Duodenal mucosa (tissue), 2 donors: Measurements from ENCODE around the gene VSTM2L.

Experiments used
- H3K27ac ChIP-seq: one replicate; pipeline ENCODE4 v1.7.0; 2013; ENCODE audit warnings: low read depth, low read length
- H3K27me3 ChIP-seq, 2 donors: one replicate each; pipeline ENCODE4 v1.7.0; 2013; ENCODE audit warnings: low read length in 2 of 2, control low read depth in 1 of 2; ENCODE audit not compliant: insufficient read depth in 2 of 2, control insufficient read depth in 1 of 2
- H3K36me3 ChIP-seq, 2 donors: one replicate each; pipeline ENCODE4 v1.7.0; 2013; ENCODE audit warnings: low read length in 2 of 2, control low read depth in 1 of 2; ENCODE audit not compliant: insufficient read depth in 2 of 2, control insufficient read depth in 1 of 2
- H3K4me1 ChIP-seq, 2 donors: one replicate each; pipeline ENCODE4 v1.7.0; 2013; ENCODE audit warnings: low read length in 2 of 2, control low read depth in 1 of 2; ENCODE audit not compliant: insufficient read depth in 2 of 2, control insufficient read depth in 1 of 2
- H3K4me3 ChIP-seq, 2 donors: one replicate each; pipeline ENCODE4 v1.7.0; 2013; ENCODE audit warnings: low read length in 2 of 2, low read depth in 1 of 2
- H3K9ac ChIP-seq, 2 donors: one replicate each; pipeline ENCODE4 v1.7.0; 2013; ENCODE audit warnings: low read length in 2 of 2, low read depth in 1 of 2
- H3K9me3 ChIP-seq, 2 donors: one replicate each; pipeline ENCODE4 v1.7.0; 2013; ENCODE audit warnings: low read length in 2 of 2, control low read depth in 1 of 2; ENCODE audit not compliant: control insufficient read depth in 1 of 2

Gene VSTM2L

DNA sequence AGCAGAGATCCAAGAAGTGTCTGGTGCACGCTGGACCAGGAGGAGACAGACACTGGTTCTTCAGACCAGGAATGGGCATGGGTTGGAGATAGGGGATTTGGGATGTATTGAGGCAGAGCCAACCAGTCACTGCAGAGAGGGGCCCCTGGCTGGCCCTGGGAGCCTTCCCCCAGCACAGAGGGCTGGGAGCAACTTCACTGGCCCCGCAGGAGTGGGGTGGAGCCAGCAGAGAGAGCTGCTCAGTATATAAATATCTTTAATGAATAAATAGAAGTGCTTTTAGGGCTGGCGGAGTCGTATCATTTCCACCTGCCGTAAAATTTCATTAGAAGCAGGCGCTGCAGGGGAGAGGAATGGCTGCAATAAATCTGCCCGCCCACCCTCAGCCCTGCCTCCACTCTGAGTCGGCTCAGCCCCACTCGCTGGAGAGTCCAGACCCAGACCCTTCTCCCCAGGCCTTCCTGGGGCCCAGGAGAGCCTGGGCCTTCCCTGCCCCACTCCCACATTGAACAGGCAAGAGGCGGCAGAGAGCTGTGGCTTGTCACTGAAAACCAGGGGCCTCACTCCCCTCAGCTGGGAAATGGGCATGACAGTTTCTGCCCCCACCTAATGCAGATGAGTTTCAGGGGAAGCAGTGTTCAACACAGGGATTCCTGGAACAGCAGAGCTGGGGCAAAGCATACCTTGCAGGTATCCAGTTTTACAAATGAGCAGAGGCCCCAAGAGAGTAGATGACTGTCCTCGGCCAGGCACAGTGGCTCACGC, 23.9 kb upstream of the VSTM2L start:
- no peak overlapping the region for H3K9ac ChIP-seq
- H3K36me3 ChIP-seq, result peaks cover 1 to 6% of the 10 kb centered on the region in 2 donors
- no peak overlapping the region for H3K4me3 ChIP-seq
- H3K4me1 ChIP-seq, result peaks cover 0 to 8% of the 10 kb centered on the region in 2 donors
- H3K9me3 ChIP-seq, result no peaks in the 10 kb centered on the region
- no peak overlapping the region for H3K27ac ChIP-seq
- H3K27me3 ChIP-seq, result no peaks in the 10 kb centered on the region

DNA sequence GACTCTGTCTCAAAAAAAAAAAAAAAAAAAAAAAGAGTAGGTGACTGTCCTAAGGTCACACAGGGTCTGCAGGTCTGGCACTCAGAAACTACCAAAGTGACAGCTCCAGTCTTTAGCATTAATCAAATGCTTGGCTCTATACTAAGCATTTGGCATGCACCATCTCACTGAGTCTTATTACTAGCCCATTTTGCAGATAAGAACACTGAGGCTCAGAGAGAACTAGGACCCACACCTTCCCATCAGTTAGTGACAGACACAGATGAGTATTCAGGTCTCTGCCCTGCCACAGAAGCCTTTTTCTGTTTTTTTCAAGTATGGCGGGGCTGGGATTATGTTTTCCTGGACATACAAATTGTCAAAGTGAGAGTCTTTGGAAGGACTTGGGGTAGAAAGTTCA, 23.1 kb upstream of the VSTM2L start:
- Histone ChIP-seq H3K4me1 (peaks cover 0 to 8% of the 10 kb centered on the region in 2 donors), H3K36me3 (no peaks in the 10 kb centered on the region), H3K9ac (no peak overlapping the region), H3K27me3 (no peaks in the 10 kb centered on the region), H3K9me3 (no peaks in the 10 kb centered on the region), H3K4me3 (no peak overlapping the region), H3K27ac (no peak overlapping the region)

DNA sequence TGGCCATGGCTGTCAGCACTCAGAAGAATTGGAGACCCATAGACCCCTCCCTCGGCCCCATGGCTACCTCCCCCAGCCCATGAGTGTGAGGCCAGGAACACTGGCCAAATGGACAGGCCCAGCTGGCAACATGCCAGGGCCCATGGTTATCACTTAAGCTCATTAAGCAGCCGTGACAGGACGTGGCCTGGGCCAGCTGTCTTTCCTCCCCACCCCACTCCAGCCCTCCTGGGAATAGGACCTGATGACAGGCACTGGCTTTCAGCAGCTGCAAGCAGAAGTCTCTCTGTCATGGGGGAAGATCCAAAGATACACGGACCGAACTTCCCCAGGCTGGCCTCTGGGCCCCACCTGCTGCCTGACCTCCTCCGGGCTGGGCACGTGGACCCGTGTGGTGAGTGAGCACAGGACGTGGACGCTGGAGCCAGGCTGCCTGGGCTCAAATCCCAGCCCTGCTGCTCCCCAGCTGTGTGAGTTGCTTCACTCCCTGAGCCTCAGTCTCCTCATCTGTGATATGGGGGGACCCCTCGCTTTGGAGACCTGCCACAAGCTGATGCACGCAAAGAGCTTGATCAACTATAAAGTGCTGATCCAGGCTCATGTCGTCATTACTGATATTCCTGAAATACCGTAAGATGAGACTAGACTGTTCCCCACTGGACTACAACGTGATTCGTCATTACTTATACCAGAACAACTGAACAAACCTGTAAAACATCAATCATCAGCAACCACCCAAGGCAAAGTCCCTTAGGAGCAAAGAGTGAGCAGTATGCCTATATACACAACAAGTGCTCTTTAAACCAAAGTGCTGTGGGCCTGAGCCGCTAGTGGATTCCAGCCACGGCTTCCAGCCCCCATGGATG, 22.0 kb upstream of the VSTM2L start:
- peaks cover 0 to 8% of the 10 kb centered on the region in 2 donors for H3K4me1 ChIP-seq
- H3K4me3 ChIP-seq, result no peak overlapping the region
- no peak overlapping the region for H3K27ac ChIP-seq
- H3K36me3 ChIP-seq, result no peaks in the 10 kb centered on the region
- no peak overlapping the region for H3K9ac ChIP-seq
- no peaks in the 10 kb centered on the region for H3K27me3 ChIP-seq
- no peaks in the 10 kb centered on the region for H3K9me3 ChIP-seq

DNA sequence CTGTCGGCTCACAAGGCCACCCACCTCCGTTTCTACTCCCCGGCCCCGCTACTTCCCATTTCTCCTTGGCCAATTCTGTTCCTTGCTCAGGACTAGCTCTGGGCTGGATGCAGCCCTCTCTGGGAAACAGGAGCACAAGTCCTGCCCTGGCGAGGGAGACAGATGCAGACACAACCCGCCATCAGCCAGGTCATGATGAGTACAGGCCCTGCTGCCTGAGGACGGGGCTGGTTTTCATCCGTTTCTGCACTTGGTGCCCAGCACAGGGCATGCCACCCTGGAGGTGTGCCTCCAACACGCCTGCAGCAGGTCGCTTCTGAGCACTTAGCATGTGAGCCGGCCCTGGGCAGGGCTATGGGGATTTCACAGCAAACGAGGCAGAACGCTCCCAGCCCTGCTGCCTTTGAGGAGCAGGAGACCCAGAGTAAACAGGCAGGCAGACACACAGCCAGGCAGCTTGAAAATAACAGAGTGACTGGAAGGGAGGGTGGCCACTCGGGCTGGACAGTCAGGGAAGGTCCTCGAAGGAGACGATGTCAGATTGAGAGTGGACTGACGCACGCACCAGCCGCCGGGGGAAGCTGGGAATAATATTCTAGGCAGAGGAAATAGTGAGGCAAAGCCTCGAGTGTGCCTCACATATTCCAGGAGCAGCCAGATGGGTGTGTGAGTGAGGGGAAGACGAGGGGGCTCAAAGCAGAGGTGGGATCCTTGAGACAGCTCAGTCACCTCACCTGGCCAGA, 21.2 kb upstream of the VSTM2L start:
- Histone ChIP-seq H3K4me3 (no peak overlapping the region), H3K27ac (no peak overlapping the region), H3K4me1 (peaks cover 0 to 8% of the 10 kb centered on the region in 2 donors), H3K27me3 (no peaks in the 10 kb centered on the region), H3K36me3 (no peaks in the 10 kb centered on the region), H3K9me3 (no peaks in the 10 kb centered on the region), H3K9ac (no peak overlapping the region)

DNA sequence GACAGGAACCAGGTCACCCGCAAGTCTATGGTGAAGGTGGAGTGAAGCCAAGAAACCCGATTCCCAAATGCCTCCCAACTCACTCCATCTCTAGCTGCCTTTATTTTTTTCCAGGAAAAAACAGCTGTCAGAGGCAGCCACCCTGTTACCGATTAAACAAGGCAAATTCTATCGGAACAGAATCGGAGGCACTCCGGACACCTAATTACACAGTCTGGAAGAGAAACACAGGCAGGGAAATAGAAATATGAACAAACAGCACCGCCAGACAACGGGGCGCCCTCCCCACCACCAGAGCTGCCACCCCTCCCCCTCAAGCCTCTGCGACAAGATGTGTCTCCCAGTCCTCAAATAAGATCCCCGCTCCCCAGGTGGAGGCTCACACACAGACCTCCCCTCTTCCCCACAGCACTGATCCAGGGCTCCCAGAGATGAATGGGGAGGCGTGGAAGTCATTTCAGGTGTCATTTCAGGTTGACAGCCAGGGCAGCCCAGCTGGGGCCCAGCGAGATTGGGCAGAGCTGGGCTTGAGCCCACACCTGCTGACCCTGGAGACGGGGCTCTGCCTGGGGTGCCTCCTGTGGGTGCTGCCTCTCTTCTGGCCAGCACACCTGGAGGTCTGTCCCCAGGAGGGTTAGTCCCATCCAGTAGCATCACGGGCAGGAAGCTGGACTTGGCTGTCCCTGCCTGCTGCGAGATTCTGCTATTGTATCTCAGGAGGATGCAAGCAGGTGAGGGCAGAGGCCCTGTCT, 19.8 kb upstream of the VSTM2L start:
- H3K27ac ChIP-seq, result no peak overlapping the region
- H3K4me1 ChIP-seq, result peaks cover 0 to 8% of the 10 kb centered on the region in 2 donors
- H3K9ac ChIP-seq, result no peak overlapping the region
- H3K36me3 ChIP-seq, result no peaks in the 10 kb centered on the region
- no peaks in the 10 kb centered on the region for H3K27me3 ChIP-seq
- no peaks in the 10 kb centered on the region for H3K9me3 ChIP-seq
- no peak overlapping the region for H3K4me3 ChIP-seq

DNA sequence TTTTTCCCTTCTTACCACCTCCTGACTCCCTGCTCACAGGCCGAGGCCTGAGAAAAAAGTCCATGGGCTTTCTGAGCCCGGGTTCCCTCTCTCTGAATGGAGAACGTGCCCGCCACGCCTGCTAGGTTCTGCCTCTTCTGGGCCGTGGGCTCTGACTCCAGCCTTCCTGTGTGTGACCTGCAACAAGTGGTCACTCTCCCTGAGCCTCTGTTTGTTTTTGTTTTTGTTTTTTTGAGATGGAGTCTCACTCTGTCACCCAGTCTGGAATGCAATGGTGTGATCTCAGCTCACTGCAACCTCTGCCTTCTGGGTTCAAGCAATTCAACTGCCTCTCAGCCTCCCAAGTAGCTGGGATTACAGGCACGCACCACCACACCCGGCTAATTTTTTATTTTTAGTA, 17.9 kb upstream of the VSTM2L start:
- Histone ChIP-seq H3K27me3 (no peaks in the 10 kb centered on the region), H3K4me1 (peaks cover 0 to 8% of the 10 kb centered on the region in 2 donors), H3K27ac (no peak overlapping the region), H3K9me3 (no peaks in the 10 kb centered on the region), H3K9ac (no peak overlapping the region), H3K4me3 (no peak overlapping the region), H3K36me3 (no peaks in the 10 kb centered on the region)

DNA sequence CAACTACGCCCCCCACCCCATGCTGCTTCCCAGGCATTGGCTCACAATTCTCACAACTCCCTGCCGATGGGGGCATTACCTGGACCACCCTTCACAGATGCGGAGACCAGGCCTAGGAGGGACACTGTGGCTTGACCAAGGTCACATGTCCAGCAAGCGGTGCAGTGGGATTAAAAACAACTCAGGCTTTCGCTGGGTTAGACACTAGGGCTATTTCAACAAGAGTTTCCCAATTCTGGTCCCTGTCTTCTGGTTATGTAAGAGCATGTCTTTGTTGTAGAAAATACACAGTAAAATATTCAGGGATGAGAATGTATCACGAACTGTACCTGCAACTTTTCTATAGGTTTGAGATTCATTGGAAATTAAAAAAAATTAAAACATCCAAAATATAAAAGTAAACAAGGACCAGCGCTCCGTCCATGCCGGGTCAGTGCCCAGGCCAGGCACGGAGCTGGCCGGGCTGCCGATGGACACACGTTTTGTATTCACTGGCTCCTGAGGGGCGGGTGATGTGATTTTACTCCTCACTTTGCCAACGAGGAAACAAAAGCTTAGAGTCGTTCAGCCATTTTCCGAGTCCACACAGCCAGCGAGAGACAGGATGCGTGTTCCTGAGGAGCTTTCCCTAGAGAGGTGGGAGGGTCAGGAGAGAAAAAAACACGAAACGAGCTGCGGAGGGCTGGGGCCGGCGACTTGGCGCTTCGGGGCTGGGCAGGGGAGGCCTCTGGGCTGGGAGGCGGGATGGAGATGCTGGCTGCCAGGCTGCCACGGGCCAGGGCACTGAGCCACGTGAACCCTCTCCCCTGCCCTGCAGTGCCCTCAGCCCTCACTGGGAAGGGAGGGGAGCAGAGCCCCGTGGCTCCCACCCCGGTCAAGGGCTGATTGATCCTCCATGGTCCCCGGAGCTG, 17.1 kb upstream of the VSTM2L start:
- H3K4me3 ChIP-seq, result no peak overlapping the region
- H3K4me1 ChIP-seq, result peaks cover 0 to 5% of the 10 kb centered on the region in 2 donors
- no peak overlapping the region for H3K9ac ChIP-seq
- no peak overlapping the region for H3K27ac ChIP-seq
- H3K36me3 ChIP-seq, result no peaks in the 10 kb centered on the region
- no peaks in the 10 kb centered on the region for H3K27me3 ChIP-seq
- H3K9me3 ChIP-seq, result no peaks in the 10 kb centered on the region

DNA sequence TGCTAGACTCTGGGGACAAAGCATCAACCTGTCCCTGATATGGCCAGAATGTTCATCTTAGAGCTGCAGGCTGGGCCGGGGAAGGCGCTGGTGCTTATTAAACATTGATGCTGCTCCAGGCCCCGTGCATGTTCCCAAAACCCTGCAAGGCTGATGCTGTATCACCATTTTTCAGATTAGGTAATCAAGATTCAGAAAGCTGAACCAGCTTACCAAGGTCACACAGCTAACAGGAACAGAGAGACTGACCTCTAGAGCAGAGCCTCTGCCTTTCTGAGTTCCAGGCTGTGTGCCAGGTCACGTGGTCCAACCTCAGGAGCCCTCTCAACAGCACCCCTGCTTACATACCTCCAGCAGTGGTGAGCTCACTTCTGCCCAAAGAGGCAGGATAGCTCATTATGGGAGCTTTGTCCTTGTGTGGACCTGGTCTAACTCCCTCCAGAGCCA, 16.1 kb upstream of the VSTM2L start:
- no peak overlapping the region for H3K27ac ChIP-seq
- no peaks in the 10 kb centered on the region for H3K9me3 ChIP-seq
- H3K27me3 ChIP-seq, result no peaks in the 10 kb centered on the region
- H3K9ac ChIP-seq, result no peak overlapping the region
- no peaks in the 10 kb centered on the region for H3K4me1 ChIP-seq
- H3K36me3 ChIP-seq, result no peaks in the 10 kb centered on the region
- H3K4me3 ChIP-seq, result no peak overlapping the region

DNA sequence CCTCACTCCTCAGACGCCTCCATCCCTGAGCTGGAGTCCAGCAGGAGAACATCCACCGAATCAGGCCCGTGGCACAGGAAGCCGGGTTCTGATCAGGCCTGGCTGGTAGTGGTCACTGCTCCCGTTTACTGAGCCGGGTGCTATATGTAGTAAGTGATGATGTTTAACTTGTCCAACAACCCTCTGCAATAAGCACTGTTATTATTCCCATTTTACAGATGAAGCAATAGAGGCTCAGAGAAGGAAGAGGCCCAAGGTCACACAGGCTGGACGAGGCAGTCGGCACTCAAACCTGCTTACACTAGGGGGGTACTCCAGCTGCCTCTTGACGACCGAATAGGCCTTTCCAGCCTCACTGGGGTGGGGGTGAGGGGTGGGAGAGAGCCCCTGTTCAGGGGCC, 14.3 kb upstream of the VSTM2L start:
- Histone ChIP-seq H3K27ac (no peak overlapping the region), H3K9me3 (no peaks in the 10 kb centered on the region), H3K4me3 (no peak overlapping the region), H3K36me3 (no peaks in the 10 kb centered on the region), H3K9ac (no peak overlapping the region), H3K27me3 (no peaks in the 10 kb centered on the region), H3K4me1 (no peaks in the 10 kb centered on the region)
